ENCODE results near the gene SFSWAP. TPM values are rescaled to one million over a fixed set of nuclear protein-coding genes. Genes with fewer than 3 reads are reported as not detected.

The SFSWAP gene
- total RNA-seq, 4 donors from 2014 or later, result 12.8 to 39.5 (median 25.9) TPM

DNA sequence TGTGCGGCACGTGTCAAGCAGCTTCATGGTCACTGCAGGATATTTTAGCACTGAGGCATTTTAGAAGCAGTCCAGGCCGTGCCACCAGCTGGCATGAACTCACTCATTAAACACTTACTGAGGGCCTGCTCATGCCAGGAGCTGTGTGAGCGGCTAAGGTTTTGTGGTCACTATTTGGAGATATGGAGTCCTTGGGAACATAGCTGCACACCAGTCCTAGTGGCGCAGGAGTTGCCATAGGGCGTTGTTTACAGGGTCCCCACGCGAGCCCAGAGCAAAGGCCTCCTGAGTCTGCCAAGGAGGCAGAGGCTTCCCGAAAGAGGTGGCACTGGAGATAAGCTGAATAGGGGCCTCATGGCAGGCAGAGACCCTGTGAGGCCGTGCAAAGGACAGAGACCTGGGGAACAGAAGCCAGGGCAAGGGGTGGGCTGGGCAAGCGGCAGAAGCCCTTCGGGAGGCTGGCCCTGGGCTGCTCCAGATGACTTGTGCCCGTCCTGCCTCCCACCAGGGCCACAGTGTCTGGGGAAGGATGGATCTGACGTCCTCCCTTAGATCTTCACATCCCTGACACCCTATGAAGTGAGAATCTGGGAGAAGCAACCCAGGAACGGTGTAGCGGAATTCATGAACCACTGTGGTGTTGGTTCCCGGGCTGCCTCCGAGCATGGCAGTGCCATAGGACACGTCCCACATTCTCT lies 38.9 kb downstream of the SFSWAP start:
- H3K36me3 ChIP-seq, result peaks cover 8 to 100% (median 18%) of the 10 kb centered on the region in 3 donors
- no peak overlapping the region for H3K27ac ChIP-seq
- no peak overlapping the region for H3K4me3 ChIP-seq
- H3K4me1 ChIP-seq, result no peaks in the 10 kb centered on the region
- no peaks in the 10 kb centered on the region for H3K27me3 ChIP-seq
- TF ChIP-seq, protein P1, sequence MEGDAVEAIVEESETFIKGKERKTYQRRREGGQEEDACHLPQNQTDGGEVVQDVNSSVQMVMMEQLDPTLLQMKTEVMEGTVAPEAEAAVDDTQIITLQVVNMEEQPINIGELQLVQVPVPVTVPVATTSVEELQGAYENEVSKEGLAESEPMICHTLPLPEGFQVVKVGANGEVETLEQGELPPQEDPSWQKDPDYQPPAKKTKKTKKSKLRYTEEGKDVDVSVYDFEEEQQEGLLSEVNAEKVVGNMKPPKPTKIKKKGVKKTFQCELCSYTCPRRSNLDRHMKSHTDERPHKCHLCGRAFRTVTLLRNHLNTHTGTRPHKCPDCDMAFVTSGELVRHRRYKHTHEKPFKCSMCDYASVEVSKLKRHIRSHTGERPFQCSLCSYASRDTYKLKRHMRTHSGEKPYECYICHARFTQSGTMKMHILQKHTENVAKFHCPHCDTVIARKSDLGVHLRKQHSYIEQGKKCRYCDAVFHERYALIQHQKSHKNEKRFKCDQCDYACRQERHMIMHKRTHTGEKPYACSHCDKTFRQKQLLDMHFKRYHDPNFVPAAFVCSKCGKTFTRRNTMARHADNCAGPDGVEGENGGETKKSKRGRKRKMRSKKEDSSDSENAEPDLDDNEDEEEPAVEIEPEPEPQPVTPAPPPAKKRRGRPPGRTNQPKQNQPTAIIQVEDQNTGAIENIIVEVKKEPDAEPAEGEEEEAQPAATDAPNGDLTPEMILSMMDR (IDR thresholded peaks at IDR 0.05), result no peak
- no peak for TF ChIP-seq POLR2A (IDR thresholded peaks at IDR 0.05)
- WGBS, 2 donors, result 91 to 100% methylated on average over 3 to 13 of the region's 19 CpGs
- no peak for DNase-seq
- intact Hi-C loops (cut with DNase I), result no loop called here
- H3K9me3 ChIP-seq, result peaks cover 0 to 2% (median 0%) of the 10 kb centered on the region in 3 donors

DNA sequence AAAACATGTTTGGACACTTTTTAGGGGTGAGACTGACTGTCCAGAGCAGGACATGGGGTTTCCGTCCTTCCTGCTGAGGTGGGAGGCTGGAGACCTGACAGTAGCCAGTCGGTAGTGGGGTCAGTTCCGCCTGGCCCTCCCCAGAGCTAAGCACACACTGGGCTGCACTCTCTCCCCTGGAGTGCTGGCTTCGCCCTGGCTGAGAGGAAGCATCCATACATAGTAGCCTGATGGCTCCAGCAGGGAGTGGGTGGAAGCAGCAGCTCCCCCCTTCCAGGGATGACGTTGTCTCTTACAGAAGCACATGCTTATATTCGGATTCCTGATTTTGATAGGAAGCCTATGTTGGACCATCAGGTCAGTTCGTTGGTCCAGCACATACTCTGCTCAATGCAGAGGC lies 40.4 kb downstream of the SFSWAP start:
- no peak for TF ChIP-seq POLR2A (IDR thresholded peaks at IDR 0.05)
- TF ChIP-seq, protein P1 (IDR thresholded peaks at IDR 0.05), result no peak
- Histone ChIP-seq H3K4me3 (no peak overlapping the region), H3K36me3 (peaks cover 19 to 100% (median 25%) of the 10 kb centered on the region in 3 donors), H3K9me3 (no peaks in the 10 kb centered on the region), H3K4me1 (no peaks in the 10 kb centered on the region), H3K27me3 (no peaks in the 10 kb centered on the region), H3K27ac (no peak overlapping the region)
- no peak for DNase-seq
- intact Hi-C loops (cut with DNase I), result no loop called here
- 72 to 91% methylated on average over 4 to 7 of the region's 7 CpGs for WGBS, 2 donors

DNA sequence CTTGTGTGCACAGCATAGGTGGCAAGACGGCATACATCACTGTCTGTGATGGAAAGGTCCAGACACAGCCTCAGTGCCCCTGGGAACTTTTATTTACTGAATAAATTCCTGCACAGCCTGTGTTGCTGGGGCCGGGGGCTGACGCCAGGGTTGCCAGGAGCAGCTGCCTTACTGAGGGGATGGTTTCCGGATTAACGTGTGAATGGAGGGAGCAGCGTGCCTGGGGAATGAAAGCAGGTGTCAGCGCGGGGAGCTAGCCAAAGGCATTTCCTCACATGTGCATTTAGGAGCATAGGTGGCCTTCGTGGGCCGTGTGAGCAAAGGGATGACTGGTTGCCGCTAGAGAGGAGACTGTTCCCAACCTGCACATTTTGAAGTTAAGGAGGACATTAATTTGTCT lies 41.6 kb downstream of the SFSWAP start:
- intact Hi-C loops (cut with DNase I), result no loop called here
- Histone ChIP-seq H3K4me3 (no peak overlapping the region), H3K36me3 (peaks cover 30 to 100% (median 34%) of the 10 kb centered on the region in 3 donors), H3K27ac (no peak overlapping the region), H3K27me3 (no peaks in the 10 kb centered on the region), H3K9me3 (no peaks in the 10 kb centered on the region), H3K4me1 (no peaks in the 10 kb centered on the region)
- 88 to 90% methylated on average over 10 to 11 of the region's 11 CpGs for WGBS, 2 donors
- TF ChIP-seq POLR2A (IDR thresholded peaks at IDR 0.05), result no peak
- TF ChIP-seq, protein P1 (IDR thresholded peaks at IDR 0.05), result no peak
- no peak for DNase-seq

DNA sequence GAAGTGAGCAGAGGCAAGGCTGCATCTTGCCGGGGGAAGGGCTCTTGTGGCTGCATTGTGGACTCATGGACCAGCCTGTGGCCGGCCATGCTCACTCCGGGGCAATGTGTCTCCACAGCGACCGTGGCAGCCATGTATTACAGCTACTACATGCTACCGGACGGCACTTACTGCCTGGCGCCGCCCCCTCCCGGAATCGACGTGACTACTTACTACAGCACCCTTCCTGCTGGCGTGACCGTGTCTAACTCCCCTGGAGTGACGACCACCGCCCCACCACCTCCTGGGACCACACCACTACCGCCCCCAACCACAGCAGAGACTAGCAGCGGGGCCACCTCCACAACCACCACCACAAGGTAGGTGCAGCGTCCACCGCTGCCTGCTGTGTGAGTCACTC lies 42.1 kb downstream of the SFSWAP start:
- Histone ChIP-seq H3K4me1 (no peaks in the 10 kb centered on the region), H3K36me3 (peaks cover 35 to 100% (median 40%) of the 10 kb centered on the region in 3 donors), H3K27ac (no peak overlapping the region), H3K27me3 (no peaks in the 10 kb centered on the region), H3K9me3 (no peaks in the 10 kb centered on the region), H3K4me3 (no peak overlapping the region)
- intact Hi-C loops (cut with DNase I), result no loop called here
- DNase-seq, result no peak
- no peak for TF ChIP-seq POLR2A (IDR thresholded peaks at IDR 0.05)
- TF ChIP-seq, protein P1 (IDR thresholded peaks at IDR 0.05), result no peak
- WGBS, 2 donors, result 89 to 91% methylated on average over 5 to 16 of the region's 20 CpGs

DNA sequence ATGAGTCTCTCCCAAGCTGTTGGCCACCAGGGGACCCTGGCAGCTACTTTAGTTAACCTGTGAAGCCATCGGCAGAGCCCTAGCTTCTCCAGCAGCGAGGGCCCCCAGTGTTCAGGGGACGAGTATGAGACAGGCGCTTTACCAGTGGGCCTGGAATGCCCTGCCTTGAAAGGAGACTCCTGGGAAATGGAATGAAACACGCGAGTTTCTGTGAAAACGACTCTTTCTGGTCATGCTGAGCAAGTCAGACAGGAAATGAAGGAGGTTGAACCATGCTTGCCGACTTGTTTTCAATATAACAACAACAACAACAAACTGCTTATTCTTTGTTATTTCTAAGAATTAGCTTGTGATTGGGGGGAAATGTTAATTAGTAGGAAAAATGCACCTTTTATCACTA lies 42.9 kb downstream of the SFSWAP start:
- TF ChIP-seq, protein P1 (IDR thresholded peaks at IDR 0.05), result no peak
- TF ChIP-seq POLR2A (IDR thresholded peaks at IDR 0.05), result no peak
- intact Hi-C loops (cut with DNase I), result no loop called here
- no peak overlapping the region for H3K27ac ChIP-seq
- no peaks in the 10 kb centered on the region for H3K4me1 ChIP-seq
- 93 to 95% methylated on average over 4 to 8 of the region's 8 CpGs for WGBS, 2 donors
- H3K4me3 ChIP-seq, result no peak overlapping the region
- DNase-seq, result no peak
- no peaks in the 10 kb centered on the region for H3K9me3 ChIP-seq
- H3K27me3 ChIP-seq, result no peaks in the 10 kb centered on the region
- H3K36me3 ChIP-seq, result peaks cover 39 to 100% (median 41%) of the 10 kb centered on the region in 3 donors
